Mesenchymal stem cell (in vitro differentiated cells and primary cell): ENCODE results near the gene AQP10.

Experiments
- DNase-seq: peaks from one replicate; pipeline ENCODE4 v3.0.0-alpha.2; 2013
- H2AFZ ChIP-seq: one replicate; pipeline ENCODE4 v1.6.1; 2013; ENCODE audit warnings: low read depth, mild to moderate bottlenecking, control low read depth, inconsistent platforms, low read length, moderate library complexity
- H2AK5ac ChIP-seq: 2 replicates; pipeline ENCODE4 v1.6.1; 2013; ENCODE audit warnings: low read length, moderate library complexity, mild to moderate bottlenecking, inconsistent platforms; ENCODE audit not compliant: severe bottlenecking
- H2BK120ac ChIP-seq: one replicate; pipeline ENCODE4 v1.6.1; 2013; ENCODE audit warnings: low read depth, mild to moderate bottlenecking, inconsistent platforms, low read length, moderate library complexity
- H2BK12ac ChIP-seq, 2 experiments: one replicate each; pipeline ENCODE4 v1.6.1; 2013; ENCODE audit warnings: inconsistent platforms in 2 of 2, low read length in 2 of 2, mild to moderate bottlenecking in 2 of 2, moderate library complexity in 2 of 2, control low read depth in 1 of 2
- H2BK15ac ChIP-seq: one replicate; pipeline ENCODE4 v1.6.1; 2013; ENCODE audit warnings: mild to moderate bottlenecking, low read depth, inconsistent platforms; ENCODE audit not compliant: poor library complexity, severe bottlenecking
- H2BK5ac ChIP-seq: 2 replicates; pipeline ENCODE4 v1.6.1; 2013; ENCODE audit warnings: low read depth, mild to moderate bottlenecking, low read length, control low read depth, inconsistent platforms; ENCODE audit not compliant: poor library complexity, severe bottlenecking
- H3K14ac ChIP-seq, 2 experiments: one replicate each; pipeline ENCODE4 v1.6.1; 2013; ENCODE audit warnings: inconsistent platforms in 2 of 2, low read length in 2 of 2, control low read depth in 1 of 2, mild to moderate bottlenecking in 1 of 2, moderate library complexity in 1 of 2
- H3K18ac ChIP-seq, 2 experiments: one replicate each; pipeline ENCODE4 v1.6.1; 2013; ENCODE audit warnings: inconsistent platforms in 2 of 2, low read length in 2 of 2, control low read depth in 1 of 2, low read depth in 1 of 2, mild to moderate bottlenecking in 1 of 2
- H3K23ac ChIP-seq, 2 experiments: one replicate each; pipeline ENCODE4 v1.6.1; 2013; ENCODE audit warnings: inconsistent platforms in 2 of 2, low read length in 2 of 2, mild to moderate bottlenecking in 2 of 2, moderate library complexity in 2 of 2, control low read depth in 1 of 2
- H3K27ac ChIP-seq: 2 replicates; pipeline ENCODE4 v1.5.1; 2013; ENCODE audit warnings: mild to moderate bottlenecking, moderate library complexity, low read length, control low read depth, inconsistent platforms; ENCODE audit not compliant: poor library complexity, severe bottlenecking
- H3K27me3 ChIP-seq, 2 experiments: 2 replicates each; pipeline versions ENCODE4 v1.6.1 to v1.7.0; 2013; ENCODE audit warnings: low read length in 2 of 2, mild to moderate bottlenecking in 2 of 2, moderate library complexity in 2 of 2, control low read depth in 1 of 2, inconsistent platforms in 1 of 2; ENCODE audit not compliant: control insufficient read depth in 1 of 2, insufficient read depth in 1 of 2
- H3K36me3 ChIP-seq, 2 experiments: 2 replicates each; pipeline versions ENCODE4 v1.6.1 to v1.7.0; 2013; ENCODE audit warnings: low read length in 2 of 2, control low read depth in 1 of 2, inconsistent platforms in 1 of 2, low read depth in 1 of 2, mild to moderate bottlenecking in 1 of 2; ENCODE audit not compliant: insufficient read depth in 2 of 2, control insufficient read depth in 1 of 2
- H3K4ac ChIP-seq, 2 experiments: one replicate each; pipeline ENCODE4 v1.6.1; 2013; ENCODE audit warnings: inconsistent platforms in 2 of 2, low read length in 2 of 2, mild to moderate bottlenecking in 2 of 2, moderate library complexity in 2 of 2, control low read depth in 1 of 2, low read depth in 1 of 2
- H3K4me1 ChIP-seq: 2 replicates; pipeline ENCODE4 v1.6.1; 2013; ENCODE audit warnings: low read depth, low read length, control low read depth; ENCODE audit not compliant: control insufficient read depth, insufficient read depth
- H3K4me2 ChIP-seq: 2 replicates; pipeline ENCODE4 v1.6.1; 2013; ENCODE audit warnings: low read length, mild to moderate bottlenecking, inconsistent platforms; ENCODE audit not compliant: poor library complexity, severe bottlenecking
- H3K4me3 ChIP-seq, 2 experiments: 2 replicates each; pipeline versions ENCODE4 v1.5.1 to v1.7.0; 2013; ENCODE audit warnings: low read length in 2 of 2, mild to moderate bottlenecking in 2 of 2, control low read depth in 1 of 2, low read depth in 1 of 2; ENCODE audit not compliant: insufficient read depth in 1 of 2
- H3K79me1 ChIP-seq: replicated peaks from 2 replicates; pipeline ENCODE4 v1.6.1; 2013; ENCODE audit warnings: mild to moderate bottlenecking, control low read depth, low read length, inconsistent platforms; ENCODE audit not compliant: poor library complexity, severe bottlenecking
- H3K9ac ChIP-seq: 2 replicates; pipeline ENCODE4 v1.7.0; 2013; ENCODE audit warnings: mild to moderate bottlenecking, low read length, moderate library complexity
- H3K9me3 ChIP-seq: 2 replicates; pipeline ENCODE4 v1.7.0; 2013; ENCODE audit warnings: mild to moderate bottlenecking, low read length; ENCODE audit not compliant: control insufficient read depth
- H4K8ac ChIP-seq: one replicate; pipeline ENCODE4 v1.6.1; 2013; ENCODE audit warnings: inconsistent platforms, mild to moderate bottlenecking, low read length, moderate library complexity
- H4K91ac ChIP-seq: one replicate; pipeline ENCODE4 v1.6.1; 2013; ENCODE audit warnings: mild to moderate bottlenecking, low read length, inconsistent platforms
- WGBS: methylation state at CpG from one replicate; pipeline ENCODE4 v1.1.7; 2013; ENCODE audit warnings: mixed read lengths; 5-methylcytosine and 5-hydroxymethylcytosine counted together

The AQP10 gene

DNA sequence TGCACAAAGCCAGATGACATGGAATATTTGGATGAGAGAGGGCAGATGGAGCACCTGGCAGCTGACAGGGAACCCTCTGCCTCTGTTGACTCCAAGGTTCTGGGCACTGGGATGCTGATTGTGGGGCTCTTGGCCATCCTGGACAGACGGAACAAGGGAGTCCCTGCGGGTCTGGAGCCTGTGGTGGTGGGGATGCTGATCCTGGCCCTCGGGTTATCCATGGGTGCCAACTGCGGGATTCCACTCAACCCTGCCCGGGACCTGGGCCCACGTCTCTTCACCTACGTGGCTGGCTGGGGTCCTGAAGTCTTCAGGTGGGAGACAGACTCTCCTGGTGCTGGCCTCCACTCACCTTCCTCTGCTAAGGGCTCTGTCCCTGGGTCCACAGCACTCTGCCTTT is 2.6 kb downstream of the AQP10 start:
- peaks cover 16 to 24% of the 10 kb centered on the region in 2 experiments for H3K27me3 ChIP-seq
- H3K4ac ChIP-seq, result no peak overlapping the region
- no peaks in the 10 kb centered on the region for H3K9me3 ChIP-seq
- peaks cover 11% of the 10 kb centered on the region for H3K79me1 ChIP-seq
- no peak overlapping the region for H3K4me3 ChIP-seq
- 86% methylated on average over 7 of the region's 7 CpGs for WGBS
- no peak overlapping the region for H3K14ac ChIP-seq
- no peak overlapping the region for H2BK12ac ChIP-seq
- peaks cover 24% of the 10 kb centered on the region for H3K4me1 ChIP-seq
- no peak overlapping the region for H2AFZ ChIP-seq
- H4K8ac ChIP-seq, result no peak overlapping the region
- H3K9ac ChIP-seq, result no peak overlapping the region
- H2BK120ac ChIP-seq, result no peak overlapping the region
- no peak overlapping the region for H3K18ac ChIP-seq
- H3K36me3 ChIP-seq, result no peaks in the 10 kb centered on the region
- no peak overlapping the region for H3K4me2 ChIP-seq
- no peak for DNase-seq
- no peak overlapping the region for H4K91ac ChIP-seq
- no peak overlapping the region for H2AK5ac ChIP-seq
- H3K27ac ChIP-seq, result no peak overlapping the region
- no peak overlapping the region for H2BK5ac ChIP-seq
- H3K23ac ChIP-seq, result no peak overlapping the region
- H2BK15ac ChIP-seq, result no peak overlapping the region

DNA sequence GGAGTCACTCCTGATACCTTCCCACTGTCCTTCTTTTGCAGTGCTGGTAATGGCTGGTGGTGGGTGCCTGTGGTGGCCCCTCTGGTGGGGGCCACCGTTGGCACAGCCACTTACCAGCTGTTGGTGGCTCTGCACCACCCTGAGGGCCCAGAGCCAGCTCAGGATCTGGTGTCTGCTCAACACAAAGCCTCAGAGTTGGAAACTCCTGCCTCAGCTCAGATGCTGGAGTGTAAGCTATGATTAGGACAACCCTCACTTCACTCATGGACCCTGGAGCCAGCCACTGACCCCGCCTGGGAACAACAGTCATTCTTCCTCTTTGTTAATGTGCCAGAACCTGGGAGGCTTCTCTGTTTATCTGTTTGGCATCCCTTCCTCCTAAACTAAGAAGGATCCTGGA is 3.3 kb downstream of the AQP10 start:
- H3K4me3 ChIP-seq, result peak overlapping the region in 1 of 2 experiments; percentile 89
- H3K4me2 ChIP-seq, result no peak overlapping the region
- H3K4me1 ChIP-seq, result peaks cover 29% of the 10 kb centered on the region
- H3K14ac ChIP-seq, result no peak overlapping the region
- no peak overlapping the region for H4K91ac ChIP-seq
- no peak overlapping the region for H3K27ac ChIP-seq
- H2BK15ac ChIP-seq, result peak overlapping the region; percentile 86
- no peak overlapping the region for H2BK5ac ChIP-seq
- no peaks in the 10 kb centered on the region for H3K9me3 ChIP-seq
- peaks cover 11% of the 10 kb centered on the region for H3K79me1 ChIP-seq
- H2BK120ac ChIP-seq, result no peak overlapping the region
- H3K27me3 ChIP-seq, result peaks cover 16 to 24% of the 10 kb centered on the region in 2 experiments
- no peak overlapping the region for H3K23ac ChIP-seq
- H2AK5ac ChIP-seq, result no peak overlapping the region
- H4K8ac ChIP-seq, result no peak overlapping the region
- H2BK12ac ChIP-seq, result no peak overlapping the region
- peak overlapping the region; percentile 91 for H3K9ac ChIP-seq
- H3K36me3 ChIP-seq, result no peaks in the 10 kb centered on the region
- no peak overlapping the region for H3K4ac ChIP-seq
- WGBS, result 100% methylated on average over 1 of the region's 2 CpGs
- H2AFZ ChIP-seq, result no peak overlapping the region
- H3K18ac ChIP-seq, result no peak overlapping the region
- DNase-seq, result no peak

DNA sequence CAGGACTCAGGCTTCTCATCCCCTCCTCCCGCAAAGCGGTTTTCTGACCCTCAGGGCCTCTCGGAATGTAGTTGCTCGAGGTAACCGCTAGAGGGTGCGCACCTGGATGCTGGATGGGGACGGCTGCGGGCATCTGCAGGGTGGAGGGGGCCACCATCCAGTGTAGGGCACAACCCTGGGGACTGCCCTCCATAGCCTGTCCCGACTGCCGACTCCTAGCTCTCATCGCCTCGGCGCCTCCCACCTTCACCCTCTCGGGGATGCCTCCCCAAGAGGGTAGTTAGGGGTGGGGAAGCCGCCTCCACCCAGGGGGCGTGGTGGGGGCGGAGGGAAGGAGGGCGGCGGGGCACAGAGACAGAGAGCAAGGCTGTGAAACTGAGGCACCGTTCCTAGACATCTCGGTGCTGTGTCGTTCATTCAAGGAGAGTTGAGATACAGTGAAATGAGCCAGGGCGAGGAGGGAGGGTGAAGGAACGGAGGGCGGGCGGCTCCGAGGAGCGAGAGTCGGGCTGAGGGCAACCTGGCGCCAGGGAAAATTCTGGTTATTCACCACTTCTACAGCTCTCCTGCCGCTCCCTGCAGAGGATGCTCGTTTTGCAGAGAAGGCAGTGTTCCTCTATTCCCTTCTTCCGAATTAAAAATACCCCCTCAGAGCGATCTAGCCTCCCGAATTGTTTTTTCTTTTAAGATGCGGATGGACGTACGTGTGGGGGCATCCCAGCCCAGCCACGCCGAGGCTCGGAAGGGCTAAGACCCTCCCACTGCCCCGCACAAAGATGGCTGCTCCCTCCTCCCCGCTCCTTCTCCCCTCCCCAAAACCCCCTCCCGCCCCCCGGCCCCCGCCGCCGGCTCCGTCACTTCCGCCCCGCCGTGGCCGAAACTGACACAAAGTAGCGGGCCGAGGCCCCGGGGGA is 4.0 kb downstream of the AQP10 start, which contains the start of gene ATP8B2:
Gene ATP8B2, plus strand, starts transcription at position 857 of the 914 bp plus-strand sequence. CDS start 2,617 bp downstream, outside the sequence.
- H3K27me3 ChIP-seq, result peaks cover 16 to 24% of the 10 kb centered on the region in 2 experiments
- peak within 1 kb of the TSS; percentile 100 for H3K9ac ChIP-seq
- WGBS, result 2% methylated on average over 39 of the region's 56 CpGs
- peak within 1 kb of the TSS; percentile 94 for H3K4me2 ChIP-seq
- H2BK120ac ChIP-seq, result peak within 1 kb of the TSS; percentile 68
- peak within 1 kb of the TSS; percentile 95 for H2AFZ ChIP-seq
- H4K8ac ChIP-seq, result peak within 1 kb of the TSS; percentile 68
- H3K4me3 ChIP-seq, result peak within 1 kb of the TSS; percentile 78 to 96
- peaks cover 33% of the 10 kb centered on the region for H3K4me1 ChIP-seq
- peak within 1 kb of the TSS; percentile 86 for H2BK15ac ChIP-seq
- peaks cover 0 to 5% of the 10 kb centered on the region in 2 experiments for H3K36me3 ChIP-seq
- H3K14ac ChIP-seq, result peak within 1 kb of the TSS in 1 of 2 experiments; percentile 97
- peak within 1 kb of the TSS; percentile 56 for H3K27ac ChIP-seq
- H2BK12ac ChIP-seq, result peak within 1 kb of the TSS in 1 of 2 experiments; percentile 86
- peak within 1 kb of the TSS; percentile 73 to 97 for H3K18ac ChIP-seq
- H3K9me3 ChIP-seq, result no peaks in the 10 kb centered on the region
- peak within 1 kb of the TSS; percentile 40 to 93 for H3K4ac ChIP-seq
- H4K91ac ChIP-seq, result peak within 1 kb of the TSS; percentile 85
- H3K23ac ChIP-seq, result peak within 1 kb of the TSS in 1 of 2 experiments; percentile 99
- H3K79me1 ChIP-seq, result peaks cover 13% of the 10 kb centered on the region
- no peak within 1 kb of the TSS for H2AK5ac ChIP-seq
- no peak within 1 kb of the TSS for H2BK5ac ChIP-seq
- DNase-seq, result peak; percentile 81
